Suppressor macrophage treated with lipopolysaccharide for 4 hours (primary cell): ENCODE measurements around the gene CPA3.

Source experiments
- DNase-seq: peaks from one replicate; pipeline ENCODE4 v3.0.0-alpha.2; 2020

The CPA3 gene

GRCh38 chr3:148863297-148863696 is 1.8 kb upstream of the CPA3 start:
- DNase-seq, result no peak

DNA sequence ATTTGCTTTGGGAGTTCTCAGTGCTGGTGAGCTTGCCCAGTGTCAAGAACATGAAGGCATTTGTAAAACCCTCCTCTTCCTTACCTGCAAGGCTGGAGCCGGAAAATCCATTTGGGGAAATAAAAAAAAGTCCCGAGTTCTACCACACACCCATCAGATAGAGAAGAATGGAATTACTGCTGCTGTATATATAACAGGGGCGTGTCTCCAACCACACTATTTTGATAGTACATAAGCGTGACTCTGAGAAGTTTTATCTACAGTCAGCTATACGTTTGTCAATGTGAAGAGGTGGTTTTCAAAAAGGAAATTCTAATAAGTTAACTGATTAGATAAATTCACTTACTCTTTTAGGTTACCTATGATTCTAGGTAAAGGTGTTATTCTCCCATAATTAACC is 1.3 kb upstream of the CPA3 start:
- no peak for DNase-seq

DNA sequence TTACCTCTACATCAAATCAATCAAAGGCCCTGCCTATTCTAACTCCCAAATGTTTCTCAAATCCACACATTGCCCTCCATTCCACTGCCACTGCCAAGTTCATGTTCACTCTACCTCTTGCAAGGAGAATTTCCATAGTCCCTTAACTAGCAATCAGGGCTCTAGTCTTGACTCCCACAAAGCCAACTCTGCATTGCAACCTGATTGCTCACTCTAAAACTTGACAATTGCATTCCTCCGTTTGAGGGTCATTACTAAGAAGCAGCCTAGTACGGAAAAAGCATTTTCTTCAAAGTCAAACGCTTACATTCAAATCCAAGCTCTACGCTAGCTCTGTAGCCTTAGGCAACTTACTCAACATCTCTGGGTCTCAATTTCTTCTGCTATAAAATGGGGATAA is 1.2 kb downstream of the CPA3 start:
- DNase-seq, result no peak

GRCh38 chr3:148873270-148873927 is 8.3 kb downstream of the CPA3 start:
- no peak for DNase-seq

GRCh38 chr3:148873977-148874376 is 8.9 kb downstream of the CPA3 start:
- DNase-seq, result no peak

- DNase-seq, result no peak
Observed at GRCh38 chr3:148878095-148878494, 13.0 kb downstream of the CPA3 start.

GRCh38 chr3:148879256-148879655 is 14.2 kb downstream of the CPA3 start:
- no peak for DNase-seq

GRCh38 chr3:148880681-148881080 is 15.6 kb downstream of the CPA3 start:
- peak; percentile 31 for DNase-seq

- no peak for DNase-seq
Observed at GRCh38 chr3:148881286-148881685, 16.2 kb downstream of the CPA3 start.

DNA sequence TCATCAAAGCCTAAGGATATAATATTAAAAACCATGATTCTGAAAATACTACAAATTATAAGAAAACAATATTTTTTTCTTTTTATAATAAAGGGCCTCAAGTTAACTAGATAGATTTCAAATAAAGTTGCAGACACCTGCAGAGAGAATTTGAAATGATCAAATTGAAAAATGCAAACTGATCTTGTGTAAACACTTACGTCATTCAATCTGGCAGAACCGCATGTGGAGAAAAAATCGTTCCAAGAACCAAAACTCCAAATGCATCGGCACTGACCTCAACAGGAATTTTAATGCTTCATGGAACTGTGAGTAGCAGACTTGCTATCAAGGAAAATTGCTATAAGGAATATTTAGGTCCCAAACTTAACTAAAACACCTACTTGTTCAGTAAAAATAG is 17.2 kb downstream of the CPA3 start:
- DNase-seq, result no peak

DNA sequence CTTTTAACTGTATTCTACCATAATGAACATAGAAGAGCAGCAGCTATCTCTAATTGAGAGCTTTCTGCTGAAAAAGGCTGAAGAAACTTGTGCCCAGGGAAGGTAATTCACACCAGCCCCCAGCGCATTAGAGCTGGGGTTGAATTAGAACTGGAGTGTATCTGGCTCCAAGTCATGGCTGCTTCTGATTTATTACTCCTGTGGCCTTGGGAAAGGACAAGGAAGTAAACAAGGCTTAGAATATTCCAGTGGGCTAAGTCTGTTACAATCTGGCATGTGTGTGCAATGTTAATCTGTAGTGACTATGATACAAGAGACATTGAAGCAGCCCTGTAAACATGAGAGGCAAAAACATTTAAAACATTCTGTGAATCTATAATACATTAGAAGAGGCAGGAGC is 18.1 kb downstream of the CPA3 start:
- no peak for DNase-seq

- DNase-seq, result no peak
Observed at GRCh38 chr3:148884261-148884660, 19.2 kb downstream of the CPA3 start.

DNA sequence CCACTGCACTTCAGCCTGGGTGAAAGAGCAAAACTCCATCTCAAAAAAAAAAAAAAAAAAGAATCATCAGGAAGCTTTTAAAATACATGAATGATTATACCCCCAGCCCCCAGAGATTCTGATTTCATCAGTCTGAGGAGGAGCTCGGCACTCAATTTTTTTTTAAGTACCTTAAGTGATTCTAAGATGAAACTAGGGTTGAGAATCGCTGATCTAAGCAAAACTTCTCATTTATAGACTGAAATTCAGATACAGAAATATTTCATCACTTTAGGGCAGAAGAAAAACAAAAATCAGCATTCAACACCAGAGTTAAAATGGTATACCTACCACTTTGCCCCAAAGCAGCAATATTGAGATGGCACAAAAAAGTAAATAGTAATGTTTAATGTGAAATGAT is 24.7 kb downstream of the CPA3 start:
- DNase-seq, result no peak

GRCh38 chr3:148896062-148896461 is 31.0 kb downstream of the CPA3 start:
- no peak for DNase-seq

GRCh38 chr3:148901987-148902791 is 37.1 kb downstream of the CPA3 start:
- DNase-seq, result no peak

GRCh38 chr3:148903022-148903442 is 37.9 kb downstream of the CPA3 start:
- DNase-seq, result no peak

DNA sequence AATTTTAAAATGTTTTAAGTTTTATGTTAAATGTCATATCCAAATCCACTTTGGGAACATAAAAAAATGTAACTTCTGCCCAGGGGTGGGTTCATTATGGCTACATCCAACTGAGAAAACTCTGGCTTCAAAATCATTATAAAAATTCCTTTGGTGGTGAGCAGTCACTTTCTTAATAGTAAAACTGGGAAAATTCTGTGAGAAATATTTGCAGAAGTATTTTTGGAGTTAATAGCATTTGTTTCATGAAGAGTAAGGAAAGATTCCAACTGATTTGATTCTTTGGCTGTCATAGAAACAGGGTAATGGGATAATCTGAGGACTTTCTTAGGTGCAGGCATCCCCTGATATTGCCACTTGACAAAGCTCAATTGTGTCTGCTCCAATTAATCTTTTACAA is 38.8 kb downstream of the CPA3 start:
- no peak for DNase-seq

DNA sequence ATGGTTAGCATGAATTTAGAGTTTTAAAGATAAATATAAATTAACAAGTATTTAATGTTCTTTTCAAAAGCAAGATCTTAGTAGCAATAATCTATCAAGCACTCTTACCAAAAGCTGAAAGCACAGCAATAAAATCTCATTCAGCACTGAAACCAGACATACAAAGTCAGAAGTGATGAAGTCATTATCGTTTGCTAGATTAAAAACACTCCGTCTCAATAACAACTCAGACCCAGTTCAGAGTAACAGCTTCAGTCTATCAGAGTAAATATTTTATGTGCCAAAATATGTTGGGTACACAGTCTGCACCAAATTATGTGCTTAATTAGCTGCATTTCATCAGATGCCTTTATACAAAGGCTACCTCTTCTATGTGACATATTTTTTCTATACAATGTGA is 41.6 kb downstream of the CPA3 start:
- no peak for DNase-seq

DNA sequence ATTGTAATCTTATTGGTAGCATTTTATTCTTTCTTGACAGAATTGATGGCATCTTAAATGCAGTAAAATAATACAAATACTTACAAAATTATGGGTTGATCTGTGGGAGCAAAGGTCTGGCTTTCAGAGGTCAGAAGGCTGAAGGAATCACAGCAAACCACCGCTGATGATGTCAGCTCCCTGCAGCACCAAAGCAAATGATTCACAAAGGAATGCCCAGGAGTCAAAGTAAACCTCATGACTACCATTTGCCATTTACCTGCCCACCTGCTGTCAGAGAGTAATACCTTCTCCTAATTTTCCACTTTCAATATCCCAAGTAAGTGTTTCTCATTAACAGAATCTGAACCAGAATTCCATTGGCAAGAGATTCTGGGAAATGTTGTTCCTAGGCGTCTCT is 46.1 kb downstream of the CPA3 start:
- DNase-seq, result no peak

- no peak for DNase-seq
Observed at GRCh38 chr3:148911592-148911991, 46.5 kb downstream of the CPA3 start.

DNA sequence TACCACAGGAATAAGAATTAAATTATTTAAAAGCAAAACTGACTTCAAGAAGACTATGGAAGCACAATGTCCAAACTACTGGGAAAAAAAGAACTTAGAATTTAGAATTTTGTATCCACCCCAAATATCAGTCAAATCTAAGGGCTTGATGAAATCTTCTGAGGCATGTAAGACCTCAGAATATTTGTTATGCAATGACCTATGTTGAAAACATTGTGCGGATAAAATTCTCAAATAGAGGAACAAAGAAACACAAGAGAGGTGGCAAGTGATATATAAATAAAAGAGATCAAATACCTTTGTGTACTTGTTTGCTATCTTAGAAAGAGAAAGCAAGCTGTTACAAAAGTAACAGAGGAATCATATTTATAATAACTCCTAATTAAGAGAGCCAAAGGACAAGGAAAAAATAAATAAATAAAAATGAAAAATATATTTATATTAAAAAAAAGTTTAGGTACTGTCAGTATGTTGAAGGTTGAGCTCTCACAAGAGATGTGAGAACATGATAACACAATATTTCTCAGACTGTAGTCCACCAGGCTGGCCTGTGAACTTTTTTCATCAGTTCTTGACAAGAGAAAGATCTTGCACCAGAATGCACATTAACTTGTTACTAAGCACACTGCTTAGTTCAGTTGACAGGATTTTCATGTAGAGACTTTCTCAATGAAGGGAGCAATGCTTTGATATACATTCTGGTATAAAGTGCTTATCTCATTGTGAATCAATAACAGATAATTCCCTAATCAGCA is 50.0 kb downstream of the CPA3 start:
- DNase-seq, result peak; percentile 32

- DNase-seq, result no peak
Observed at GRCh38 chr3:148916132-148916531, 51.0 kb downstream of the CPA3 start.

GRCh38 chr3:148922467-148922866 is 57.4 kb downstream of the CPA3 start:
- DNase-seq, result no peak

DNA sequence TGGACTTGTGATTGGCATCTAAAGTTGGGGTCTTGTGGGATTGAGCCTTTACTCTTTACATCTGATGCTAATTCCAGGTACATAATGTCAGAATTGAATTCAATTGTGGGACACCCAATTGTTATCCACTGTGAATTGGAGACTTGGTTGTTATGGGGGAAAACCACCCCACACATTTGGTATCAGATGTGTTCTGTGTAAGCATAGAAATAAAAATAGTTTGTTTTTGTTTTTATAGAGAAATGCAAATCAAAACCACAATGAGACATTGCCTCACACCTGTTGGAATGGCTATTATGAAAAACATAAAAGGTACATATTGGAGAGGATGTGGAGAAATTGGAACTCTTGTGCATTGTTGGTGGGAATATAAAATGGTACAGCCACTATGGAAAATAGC is 58.5 kb downstream of the CPA3 start:
- DNase-seq, result no peak
